GM19240 (cell line): ENCODE data around the gene PARD6G.
A peak's percentile ranks its signal among the peaks of the same experiment; 100 is the strongest.
"Not testable (repeated sequence)": the region's sequence is repeated elsewhere in the genome, so short reads cannot be mapped to it uniquely, and the experiment has no call there.

Source experiments
- DNase-seq: peaks from one replicate; pipeline ENCODE4 v3.0.0; 2011; ENCODE audit warnings: low spot score; ENCODE audit not compliant: insufficient read length

PARD6G gene

GRCh38 chr18:80172056-80172455, 75.3 kb downstream of the PARD6G start:
- DNase-seq, result no peak

- peak; percentile 75 for DNase-seq
These were observed 76.1 kb downstream of the PARD6G start for GRCh38 chr18:80171054-80171872.

GRCh38 chr18:80170395-80171053, 76.8 kb downstream of the PARD6G start:
- no peak for DNase-seq

GRCh38 chr18:80169607-80170006, 77.7 kb downstream of the PARD6G start:
- DNase-seq, result no peak

GRCh38 chr18:80168982-80169381, 78.3 kb downstream of the PARD6G start:
- DNase-seq, result no peak

- no peak for DNase-seq
These were observed 79.0 kb downstream of the PARD6G start for GRCh38 chr18:80168346-80168745.

GRCh38 chr18:80167931-80168330, 79.4 kb downstream of the PARD6G start:
- no peak for DNase-seq

- DNase-seq, result no peak
These were observed 80.0 kb downstream of the PARD6G start for GRCh38 chr18:80167331-80167730.

GRCh38 chr18:80166725-80167124, 80.6 kb downstream of the PARD6G start:
- DNase-seq, result no peak

- no peak for DNase-seq
These were observed 81.1 kb downstream of the PARD6G start for GRCh38 chr18:80166240-80166639.

- not testable (repeated sequence) for DNase-seq
These were observed 82.5 kb downstream of the PARD6G start for GRCh38 chr18:80164727-80165355.

- DNase-seq, result no peak
These were observed 84.1 kb downstream of the PARD6G start for GRCh38 chr18:80163183-80163582.

GRCh38 chr18:80161781-80162417, 85.4 kb downstream of the PARD6G start:
- no peak for DNase-seq

GRCh38 chr18:80159713-80160636, 87.3 kb downstream of the PARD6G start:
- DNase-seq, result no peak

- no peak for DNase-seq
These were observed 88.9 kb downstream of the PARD6G start for GRCh38 chr18:80158365-80158764.

GRCh38 chr18:80157708-80158343, 89.5 kb downstream of the PARD6G start:
- no peak for DNase-seq

GRCh38 chr18:80154293-80154692, 93.0 kb downstream of the PARD6G start:
- no peak for DNase-seq

GRCh38 chr18:80149667-80150066, 97.6 kb downstream of the PARD6G start:
- no peak for DNase-seq

GRCh38 chr18:80148326-80149199, 98.8 kb downstream of the PARD6G start:
- DNase-seq, result no peak
